HCT116 (cell line): ENCODE results near the gene REEP6. TPM values are rescaled to one million over a fixed set of nuclear protein-coding genes. Genes with fewer than 3 reads are reported as not detected.

Experiments used
- ATAC-seq: fragments of 200-7000 bp; cut with Tn5 transposase; 2 replicates; pipeline ENCODE4 v1.9.1; 2020; ENCODE audit warnings: mild to moderate bottlenecking, moderate library complexity
- BruUV-seq: library from RNA; stranded (reverse); fragments of 400-500 nt; replicated peaks from 2 replicates; lab custom pipeline; 2021; lab: Mats Ljungman, UMichigan
- CTCF ChIA-PET: fragments of 300-600 bp; sonication (Branson Sonifier 250); formaldehyde crosslinking; loops from one replicate; lab custom pipeline; 2021; ENCODE audit warnings: antibody characterized with exemption; lab: Charles Lee
- POLR2A ChIA-PET: fragments of 300-600, 350-600 bp; sonication (Branson Sonifier 250); formaldehyde crosslinking; loops from one replicate; lab custom pipeline; 2021; ENCODE audit warnings: antibody characterized with exemption; lab: Charles Lee
- RAD21 ChIA-PET, 2 experiments: fragments of 300-600 bp; sonication (Branson Sonifier 250); formaldehyde crosslinking; loops; one replicate each; lab custom pipeline; 2023; ENCODE audit warnings: low total read pairs in 2 of 2; ENCODE audit not compliant: uncharacterized antibody in 2 of 2, unreplicated experiment in 2 of 2, low non-redundant PET in 1 of 2; lab: Charles Lee
- DNase-seq: peaks from one replicate; pipeline ENCODE4 v3.0.0-alpha.2; 2010; ENCODE audit warnings: low read depth, low spot score
- H2AFZ ChIP-seq: fragments of 200-600 bp; shearing (Covaris generic), sonication (generic); 2 replicates; pipeline ENCODE4 v1.6.1; 2017; ENCODE audit warnings: low read depth, mixed run types, mixed read lengths, antibody characterized with exemption, low read length; ENCODE audit not compliant: poor library complexity, severe bottlenecking
- H3K27ac ChIP-seq: 2 replicates; pipeline ENCODE4 v1.5.1; 2012; ENCODE audit warnings: low read depth, low read length
- H3K27me3 ChIP-seq: fragments of 200-600 bp; sonication (generic); 2 replicates; pipeline ENCODE4 v1.6.1; 2016; ENCODE audit warnings: mixed run types, low read length, mixed read lengths; ENCODE audit not compliant: insufficient read depth
- H3K36me3 ChIP-seq, 2 experiments: fragments of 200-500 bp in 1 of 2; fragments of 200-600 bp in 1 of 2; sonication (Bioruptor generic) in 1 of 2; sonication (generic) in 1 of 2; 2 replicates each; pipeline versions ENCODE4 v1.5.1 to v1.6.1; 2014 to 2016; ENCODE audit warnings: low read length in 2 of 2, inconsistent platforms in 1 of 2, mixed read lengths in 1 of 2, mixed run types in 1 of 2; ENCODE audit not compliant: insufficient read depth in 2 of 2, control insufficient read depth in 1 of 2
- H3K4me1 ChIP-seq, 2 experiments: fragments of 200-600 bp in 1 of 2; sonication (generic) in 1 of 2; 2 replicates each; pipeline versions ENCODE4 v1.5.1 to v1.6.1; 2012 to 2017; ENCODE audit warnings: low read length in 2 of 2, inconsistent platforms in 1 of 2, mild to moderate bottlenecking in 1 of 2, mixed read lengths in 1 of 2, mixed run types in 1 of 2, moderate library complexity in 1 of 2; ENCODE audit not compliant: insufficient read depth in 2 of 2, control insufficient read depth in 1 of 2
- H3K4me2 ChIP-seq: fragments of 200-600 bp; sonication (generic); 2 replicates; pipeline ENCODE4 v1.6.1; 2017; ENCODE audit warnings: mixed run types, low read length, mixed read lengths
- H3K4me3 ChIP-seq, 2 experiments: fragments of 200-600 bp in 1 of 2; sonication (generic) in 1 of 2; replicated peaks in 1 of 2; 2 replicates each; pipeline ENCODE4 v1.5.1; 2011 to 2016; ENCODE audit warnings: low read length in 2 of 2, control low read depth in 1 of 2, low read depth in 1 of 2, mild to moderate bottlenecking in 1 of 2, mixed read lengths in 1 of 2, mixed run types in 1 of 2
- H3K79me2 ChIP-seq: fragments of 200-600 bp; sonication (generic); 2 replicates; pipeline ENCODE4 v1.6.1; 2017; ENCODE audit warnings: mild to moderate bottlenecking, mixed run types, low read length, moderate library complexity, mixed read lengths; ENCODE audit not compliant: insufficient read depth
- H3K9ac ChIP-seq: fragments of 200-600 bp; sonication (generic); 2 replicates; pipeline ENCODE4 v1.6.1; 2016; ENCODE audit warnings: low read length, mixed read lengths
- H3K9me2 ChIP-seq: fragments of 200-600 bp; sonication (generic), shearing (Covaris generic); 2 replicates; pipeline ENCODE4 v1.6.1; 2017; ENCODE audit warnings: mixed run types, mild to moderate bottlenecking, moderate library complexity; ENCODE audit not compliant: insufficient read depth
- H3K9me3 ChIP-seq, 2 experiments: fragments of 200-500 bp in 1 of 2; fragments of 200-600 bp in 1 of 2; sonication (Bioruptor generic) in 1 of 2; sonication (generic) in 1 of 2; 2 replicates each; pipeline ENCODE4 v1.6.1; 2014 to 2017; ENCODE audit warnings: low read length in 2 of 2, mixed read lengths in 2 of 2, inconsistent platforms in 1 of 2, low read depth in 1 of 2, mild to moderate bottlenecking in 1 of 2, mixed run types in 1 of 2, moderate library complexity in 1 of 2; ENCODE audit not compliant: control insufficient read depth in 1 of 2, insufficient read depth in 1 of 2
- H4K20me1 ChIP-seq: fragments of 200-600 bp; sonication (generic), shearing (Covaris generic); 2 replicates; pipeline ENCODE4 v1.6.1; 2017; ENCODE audit warnings: mixed run types, mild to moderate bottlenecking, moderate library complexity; ENCODE audit not compliant: insufficient read depth
- CBX3 ChIP-seq: IDR thresholded peaks from 2 replicates; pipeline ENCODE4 v1.6.1; 2012; ENCODE audit warnings: low read depth
- EZH2phosphoT487 ChIP-seq: fragments of 200-600 bp; IDR thresholded peaks from 2 replicates; pipeline ENCODE4 v1.6.1; 2018; ENCODE audit warnings: antibody characterized with exemption, borderline replicate concordance
- FOSL1 ChIP-seq: IDR thresholded peaks from 2 replicates; pipeline ENCODE4 v1.6.1; 2012; ENCODE audit warnings: low read depth
- POLR2A ChIP-seq: IDR thresholded peaks from 2 replicates; pipeline ENCODE4 v1.7.0; 2011; ENCODE audit warnings: borderline replicate concordance; ENCODE audit not compliant: insufficient read depth, insufficient read length; ENCODE audit errors: extremely low read depth
- SRF ChIP-seq: IDR thresholded peaks from 2 replicates; pipeline ENCODE4 v1.6.1; 2012; ENCODE audit warnings: low read depth
- TCF7L2 ChIP-seq: IDR thresholded peaks from 2 replicates; pipeline ENCODE4 v1.7.0; 2011; ENCODE audit warnings: borderline replicate concordance, inconsistent platforms; ENCODE audit not compliant: insufficient read depth, insufficient read length; ENCODE audit errors: extremely low read depth
- YY1 ChIP-seq: IDR thresholded peaks from 2 replicates; pipeline ENCODE4 v1.6.1; 2011; ENCODE audit warnings: low read length, low read depth, moderate library complexity, mild to moderate bottlenecking; ENCODE audit not compliant: insufficient replicate concordance; ENCODE audit errors: extremely low read depth
- ZFX ChIP-seq: fragments of 450-650 bp; IDR thresholded peaks from 2 replicates; pipeline ENCODE4 v1.6.1; 2017
- intact Hi-C: fragments of 100-400 bp; cut with micrococcal nuclease; formaldehyde crosslinking; loops from 2 replicates; pipeline ENCODE4 v1.10.0; 2022
- total RNA-seq: library from RNA; stranded (reverse); gene quantifications from one replicate; pipeline ENCODE4 v1.2.1, GENCODE V29; 2021; ENCODE audit not compliant: unreplicated experiment
- TF ChIP-seq, protein P1 (sequence below): IDR thresholded peaks from 2 replicates; pipeline ENCODE4 v1.6.1; 2012
- TF ChIP-seq, protein P2 (sequence below): IDR thresholded peaks from 2 replicates; pipeline ENCODE4 v1.6.1; 2012
- TF ChIP-seq, protein P3 (sequence below), 3 experiments: fragments of 200-600 bp in 1 of 3; sonication (generic) in 1 of 3; IDR thresholded peaks in 2 of 3; conservative IDR thresholded peaks in 1 of 3; 2 replicates each; pipeline ENCODE4 v1.5.1; 2012 to 2017; ENCODE audit warnings: low read depth in 2 of 3, low read length in 2 of 3, antibody characterized with exemption in 1 of 3, borderline replicate concordance in 1 of 3, control low read depth in 1 of 3, mild to moderate bottlenecking in 1 of 3, mixed read lengths in 1 of 3, mixed run types in 1 of 3, moderate library complexity in 1 of 3; ENCODE audit not compliant: insufficient read depth in 1 of 3

REEP6 gene
- total RNA-seq, 1 experiment from 2014 or later = 53.9 TPM

DNA sequence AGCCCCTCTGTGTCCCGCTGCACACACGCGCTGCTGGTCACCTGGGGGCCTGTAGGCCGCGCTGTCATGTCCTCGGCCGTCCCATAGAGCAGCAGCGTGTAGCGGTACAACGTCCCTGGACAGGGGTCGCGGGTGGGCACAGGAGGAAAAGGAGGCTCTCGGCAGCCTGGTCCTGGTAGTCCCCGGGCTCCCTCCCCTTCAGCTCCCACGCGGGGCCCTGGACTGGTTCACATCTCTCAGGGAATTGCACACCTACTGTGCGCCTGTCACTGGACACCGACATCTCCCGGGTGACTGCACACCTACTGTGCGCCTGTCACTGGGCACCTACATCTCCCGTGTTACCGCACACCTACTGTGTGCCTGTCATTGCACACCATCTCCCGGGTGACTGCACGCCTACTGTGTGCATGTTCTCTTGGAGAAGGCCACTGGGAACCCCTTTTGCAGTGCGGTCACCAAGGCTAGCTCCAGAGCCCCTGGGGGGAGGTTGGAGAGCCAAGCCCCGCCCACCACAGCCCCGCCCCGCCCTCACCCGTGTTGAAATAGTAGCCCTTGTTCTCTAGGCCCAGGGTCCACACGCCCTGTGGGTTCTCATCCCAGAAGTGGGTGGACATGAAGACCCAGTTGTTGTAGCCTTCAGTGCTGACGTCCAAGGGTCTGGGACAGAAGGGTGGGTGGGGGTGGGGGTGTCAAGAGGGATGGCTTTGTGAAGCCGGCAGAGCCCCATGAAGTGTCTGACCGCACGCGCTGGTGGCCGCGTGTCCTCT lies 8.4 kb upstream of the REEP6 start:
- ChIA-PET RAD21 (no interaction called here), POLR2A (no interaction called here), CTCF (interaction anchor here (0.8 kb wide), 1 partner anchor 8 kb away, joined by 3 read pairs; the partner anchor contains the start of gene REEP6)
- Histone ChIP-seq H3K36me3 (no peaks in the 10 kb centered on the region; a peak in 1 of 4 replicates), H3K79me2 (peaks cover 14% of the 10 kb centered on the region), H3K9ac (no peak overlapping the region), H3K9me2 (no peaks in the 10 kb centered on the region), H3K27ac (no peak overlapping the region), H3K4me1 (peaks cover 2 to 15% of the 10 kb centered on the region in 2 experiments; a peak in 3 of 4 replicates), H3K27me3 (no peaks in the 10 kb centered on the region), H2AFZ (no peak overlapping the region), H3K4me3 (no peak overlapping the region), H3K9me3 (no peaks in the 10 kb centered on the region), H4K20me1 (no peaks in the 10 kb centered on the region), H3K4me2 (no peak overlapping the region)
- DNase-seq (no peak), ATAC-seq (no peak)
- no peak for TF ChIP-seq TCF7L2
- TF ChIP-seq, protein P1, sequence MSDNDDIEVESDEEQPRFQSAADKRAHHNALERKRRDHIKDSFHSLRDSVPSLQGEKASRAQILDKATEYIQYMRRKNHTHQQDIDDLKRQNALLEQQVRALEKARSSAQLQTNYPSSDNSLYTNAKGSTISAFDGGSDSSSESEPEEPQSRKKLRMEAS = no peak
- no peak for TF ChIP-seq YY1
- TF ChIP-seq FOSL1 = no peak
- TF ChIP-seq POLR2A = no peak
- no peak for TF ChIP-seq CBX3
- no TSS peak for BruUV-seq
- intact Hi-C loops = no loop called here

DNA sequence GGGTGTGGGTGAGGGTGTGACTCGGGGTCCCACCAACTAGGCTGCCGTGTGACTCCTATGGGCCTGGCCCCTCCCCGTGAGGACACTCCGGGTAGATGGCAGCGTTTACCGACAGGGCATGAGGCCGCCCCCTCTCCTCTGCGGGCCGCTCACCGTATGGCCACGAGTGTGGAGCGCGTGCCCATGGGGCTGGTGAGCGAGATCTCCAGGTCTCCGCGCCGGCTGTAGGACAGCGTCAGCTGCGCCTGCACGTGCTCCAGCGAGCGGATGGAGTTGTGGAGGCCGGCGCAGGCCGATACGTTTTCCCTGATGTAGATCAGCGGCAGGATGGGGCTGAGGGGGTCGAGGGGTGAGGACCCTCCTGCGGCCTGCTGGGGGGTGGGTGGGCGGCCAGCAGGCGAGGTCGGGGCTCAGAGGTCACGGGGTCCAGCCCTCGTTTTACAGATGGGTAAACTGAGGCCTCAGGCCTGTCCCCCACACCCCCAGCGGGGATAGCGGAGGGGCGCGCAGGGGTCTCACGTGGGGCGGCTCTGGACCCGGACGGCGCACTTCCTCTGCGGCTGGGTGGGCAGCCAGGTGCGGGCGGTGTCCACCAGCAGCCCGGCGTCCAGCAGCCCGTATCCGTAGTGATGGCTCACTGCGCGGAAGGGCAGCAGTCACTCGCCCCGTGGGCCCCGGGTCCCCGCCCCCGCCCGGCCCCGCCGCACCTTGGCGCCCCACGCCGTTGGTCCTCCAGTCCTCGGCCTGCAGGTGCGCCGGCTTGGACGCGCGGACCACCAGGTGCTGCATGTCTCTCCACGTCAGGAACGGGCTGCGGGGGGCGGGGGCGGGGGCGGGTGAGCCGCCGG lies 7.6 kb upstream of the REEP6 start:
- intact Hi-C loops = no loop called here
- Histone ChIP-seq H3K27me3 (no peaks in the 10 kb centered on the region), H3K27ac (no peak overlapping the region), H3K9me3 (no peaks in the 10 kb centered on the region), H2AFZ (no peak overlapping the region), H3K79me2 (peaks cover 6% of the 10 kb centered on the region), H3K36me3 (no peaks in the 10 kb centered on the region), H3K4me3 (no peak overlapping the region), H3K9ac (no peak overlapping the region), H3K4me2 (no peak overlapping the region), H4K20me1 (no peaks in the 10 kb centered on the region), H3K9me2 (no peaks in the 10 kb centered on the region), H3K4me1 (peaks cover 0 to 10% of the 10 kb centered on the region in 2 experiments; a peak in 2 of 4 replicates)
- no peak for DNase-seq
- TF ChIP-seq EZH2phosphoT487 (no peak), ZFX (no peak), SRF (no peak), TCF7L2 (no peak), YY1 (no peak)
- TF ChIP-seq, protein P2, sequence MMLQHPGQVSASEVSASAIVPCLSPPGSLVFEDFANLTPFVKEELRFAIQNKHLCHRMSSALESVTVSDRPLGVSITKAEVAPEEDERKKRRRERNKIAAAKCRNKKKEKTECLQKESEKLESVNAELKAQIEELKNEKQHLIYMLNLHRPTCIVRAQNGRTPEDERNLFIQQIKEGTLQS = no peak
- TF ChIP-seq, protein P3, sequence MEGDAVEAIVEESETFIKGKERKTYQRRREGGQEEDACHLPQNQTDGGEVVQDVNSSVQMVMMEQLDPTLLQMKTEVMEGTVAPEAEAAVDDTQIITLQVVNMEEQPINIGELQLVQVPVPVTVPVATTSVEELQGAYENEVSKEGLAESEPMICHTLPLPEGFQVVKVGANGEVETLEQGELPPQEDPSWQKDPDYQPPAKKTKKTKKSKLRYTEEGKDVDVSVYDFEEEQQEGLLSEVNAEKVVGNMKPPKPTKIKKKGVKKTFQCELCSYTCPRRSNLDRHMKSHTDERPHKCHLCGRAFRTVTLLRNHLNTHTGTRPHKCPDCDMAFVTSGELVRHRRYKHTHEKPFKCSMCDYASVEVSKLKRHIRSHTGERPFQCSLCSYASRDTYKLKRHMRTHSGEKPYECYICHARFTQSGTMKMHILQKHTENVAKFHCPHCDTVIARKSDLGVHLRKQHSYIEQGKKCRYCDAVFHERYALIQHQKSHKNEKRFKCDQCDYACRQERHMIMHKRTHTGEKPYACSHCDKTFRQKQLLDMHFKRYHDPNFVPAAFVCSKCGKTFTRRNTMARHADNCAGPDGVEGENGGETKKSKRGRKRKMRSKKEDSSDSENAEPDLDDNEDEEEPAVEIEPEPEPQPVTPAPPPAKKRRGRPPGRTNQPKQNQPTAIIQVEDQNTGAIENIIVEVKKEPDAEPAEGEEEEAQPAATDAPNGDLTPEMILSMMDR (IDR thresholded peaks at IDR 0.05 in 2 of 3, conservative IDR thresholded peaks at IDR 0.05 in 1 of 3; ENCODE audit: borderline replicate concordance in 1 of 3, insufficient read depth in 1 of 3, low read depth in 2 of 3, low read length in 2 of 3) = no peak
- TF ChIP-seq, protein P1 = no peak
- no peak for ATAC-seq
- RAD21 ChIA-PET = no interaction called here
- CTCF ChIA-PET = no interaction called here
- BruUV-seq = no TSS peak
- POLR2A ChIA-PET = no interaction called here
